ENCODE results near the gene ATF7.
"Not testable (repeated sequence)": the region's sequence is repeated elsewhere in the genome, so short reads cannot be mapped to it uniquely, and the experiment has no call there.

Gene ATF7

DNA sequence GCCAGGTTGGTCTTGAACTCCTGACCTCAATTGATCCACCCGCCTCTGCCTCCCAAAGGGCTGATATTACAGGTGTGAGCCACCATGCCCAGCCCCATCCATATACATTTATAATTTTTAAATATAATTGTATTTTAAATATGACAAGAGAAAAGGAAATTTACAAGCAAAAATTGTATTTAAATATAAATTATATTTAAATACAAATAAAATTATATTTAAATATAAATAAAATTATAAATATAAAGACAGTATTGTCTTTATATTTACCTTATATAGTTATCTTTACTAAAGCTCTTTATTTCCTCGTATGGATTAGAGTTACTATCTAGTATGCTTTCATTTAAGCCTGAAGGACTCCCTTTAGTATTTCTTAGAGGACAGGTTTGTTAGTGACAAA lies 11.9 kb upstream of the ATF7 start:
- ChIA-PET CTCF (interaction anchor here (0.7 kb wide), 1 partner anchor 23 kb away, joined by 3 read pairs; no protein-coding TSS in a partner anchor), POLR2A (no interaction called here)
- TF ChIP-seq, protein P1, sequence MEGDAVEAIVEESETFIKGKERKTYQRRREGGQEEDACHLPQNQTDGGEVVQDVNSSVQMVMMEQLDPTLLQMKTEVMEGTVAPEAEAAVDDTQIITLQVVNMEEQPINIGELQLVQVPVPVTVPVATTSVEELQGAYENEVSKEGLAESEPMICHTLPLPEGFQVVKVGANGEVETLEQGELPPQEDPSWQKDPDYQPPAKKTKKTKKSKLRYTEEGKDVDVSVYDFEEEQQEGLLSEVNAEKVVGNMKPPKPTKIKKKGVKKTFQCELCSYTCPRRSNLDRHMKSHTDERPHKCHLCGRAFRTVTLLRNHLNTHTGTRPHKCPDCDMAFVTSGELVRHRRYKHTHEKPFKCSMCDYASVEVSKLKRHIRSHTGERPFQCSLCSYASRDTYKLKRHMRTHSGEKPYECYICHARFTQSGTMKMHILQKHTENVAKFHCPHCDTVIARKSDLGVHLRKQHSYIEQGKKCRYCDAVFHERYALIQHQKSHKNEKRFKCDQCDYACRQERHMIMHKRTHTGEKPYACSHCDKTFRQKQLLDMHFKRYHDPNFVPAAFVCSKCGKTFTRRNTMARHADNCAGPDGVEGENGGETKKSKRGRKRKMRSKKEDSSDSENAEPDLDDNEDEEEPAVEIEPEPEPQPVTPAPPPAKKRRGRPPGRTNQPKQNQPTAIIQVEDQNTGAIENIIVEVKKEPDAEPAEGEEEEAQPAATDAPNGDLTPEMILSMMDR (IDR thresholded peaks at IDR 0.05; ENCODE audit: insufficient read depth, low read length, missing control alignments) = no peak
- H3K4me3 ChIP-seq (ENCODE audit: low read depth, low read length) = no peak overlapping the region
- DNase-seq (ENCODE audit: low read depth, low spot score) = no peak

GRCh38 chr12:53636641-53637040 lies 10.5 kb upstream of the ATF7 start:
- TF ChIP-seq, protein P1 (IDR thresholded peaks at IDR 0.05; ENCODE audit: insufficient read depth, low read length, missing control alignments) = no peak
- ChIA-PET CTCF (interaction anchor here (1.5 kb wide), 1 partner anchor 11 kb away, joined by 4 read pairs; no protein-coding TSS in a partner anchor), POLR2A (no interaction called here)
- H3K4me3 ChIP-seq (ENCODE audit: low read depth, low read length) = no peak overlapping the region
- DNase-seq (ENCODE audit: low read depth, low spot score) = no peak

DNA sequence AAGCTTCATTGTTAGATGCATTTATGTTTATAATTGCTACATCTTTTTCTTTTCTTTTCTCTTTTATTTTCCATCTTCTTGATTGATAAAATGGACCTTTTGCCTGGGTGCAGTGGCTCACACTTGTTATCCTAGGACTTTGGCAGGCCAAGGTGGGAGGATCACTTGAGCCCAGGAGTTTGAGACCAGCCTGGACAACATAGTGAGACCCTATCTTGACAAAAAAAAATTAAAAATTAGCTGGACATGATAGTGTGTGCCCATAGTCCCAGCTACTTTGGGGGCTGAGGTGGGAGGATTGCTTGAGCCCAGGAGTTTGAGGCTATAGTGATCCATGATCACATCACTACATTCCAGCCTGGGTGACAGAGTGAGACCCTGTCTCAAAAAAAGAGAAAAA lies 9.5 kb upstream of the ATF7 start:
- CTCF ChIA-PET = interaction anchor here (1.5 kb wide), 1 partner anchor 12 kb away, joined by 4 read pairs; no protein-coding TSS in a partner anchor
- DNase-seq (ENCODE audit: low read depth, low spot score); POLR2A ChIA-PET; H3K4me3 ChIP-seq (ENCODE audit: low read depth, low read length): not testable (repeated sequence)

GRCh38 chr12:53631721-53632120 lies 5.5 kb upstream of the ATF7 start:
- ChIA-PET CTCF (no interaction called here), POLR2A (no interaction called here)
- TF ChIP-seq, protein P1 (IDR thresholded peaks at IDR 0.05; ENCODE audit: insufficient read depth, low read length, missing control alignments) = no peak
- no peak for DNase-seq (ENCODE audit: low read depth, low spot score)
- no peak overlapping the region for H3K4me3 ChIP-seq (ENCODE audit: low read depth, low read length)

- CTCF ChIA-PET = interaction anchor here (7.4 kb wide), 1 partner anchor 49 kb away, joined by 39 read pairs; the partner anchor contains the start of gene ATP5MC2
These were observed 1.7 kb upstream of the ATF7 start for GRCh38 chr12:53627919-53628318.

GRCh38 chr12:53626702-53627169 lies 554 bp upstream of the ATF7 start:
- TF ChIP-seq, protein P1 (IDR thresholded peaks at IDR 0.05; ENCODE audit: insufficient read depth, low read length, missing control alignments) = no peak
- ChIA-PET CTCF (interaction anchor here (4.1 to 7.4 kb wide), 2 partner anchors 50 to 83 kb away, joined by 26 to 39 read pairs; partner anchors contain the start of gene ATP5MC2), POLR2A (interaction anchor here (0.6 kb wide), 2 partner anchors 18 to 48 kb away, joined by 3 to 5 read pairs; no protein-coding TSS in a partner anchor)
- no peak for DNase-seq (ENCODE audit: low read depth, low spot score)
- H3K4me3 ChIP-seq (ENCODE audit: low read depth, low read length) = peak overlapping the region; percentile 86

More at GRCh38 chr12:53627919-53628318, 1.7 kb upstream of the ATF7 start:
- DNase-seq (ENCODE audit: low read depth, low spot score) = no peak
- no peak overlapping the region for H3K4me3 ChIP-seq (ENCODE audit: low read depth, low read length)
- TF ChIP-seq, protein P1 (IDR thresholded peaks at IDR 0.05; ENCODE audit: insufficient read depth, low read length, missing control alignments) = no peak
- POLR2A ChIA-PET = no interaction called here

Data from AG04449 (cell line).